Endothelial cell of umbilical vein (primary cell): Measurements from ENCODE around the gene ADGRD1. TPM values are rescaled to one million over a fixed set of nuclear protein-coding genes. Genes with fewer than 3 reads are reported as not detected.

Source experiments
- BruUV-seq: library from RNA; stranded (reverse); fragments of 400-500 nt; replicated peaks from 2 replicates; lab custom pipeline; 2021; lab: Mats Ljungman, UMichigan
- CTCF ChIA-PET: fragments of 300-600, 350-600 bp; sonication (Branson Sonifier 250); formaldehyde crosslinking; loops from one replicate; lab custom pipeline; 2021; ENCODE audit warnings: antibody characterized with exemption, inconsistent platforms; lab: Charles Lee
- POLR2A ChIA-PET: fragments of 300-600, 350-600 bp; sonication (Branson Sonifier 250); formaldehyde crosslinking; loops from one replicate; lab custom pipeline; 2021; ENCODE audit warnings: antibody characterized with exemption, inconsistent platforms; lab: Charles Lee
- DNase-seq: peaks from one replicate; pipeline ENCODE4 v3.0.0-alpha.2; 2011; ENCODE audit warnings: low read depth, low spot score
- FAIRE-seq: peaks from 2 replicates; lab custom pipeline; 2011; peaks lifted over from hg19 to GRCh38; lab: Jason Lieb, UNC
- H2AFZ ChIP-seq: 2 replicates; pipeline ENCODE4 v1.6.0; 2012; ENCODE audit warnings: low read depth, low read length, control low read depth, inconsistent platforms
- H3K27ac ChIP-seq: 2 replicates; pipeline ENCODE4 v1.5.1; 2011; ENCODE audit warnings: low read depth, mild to moderate bottlenecking, control low read depth, low read length, moderate library complexity; ENCODE audit not compliant: insufficient read depth
- H3K27me3 ChIP-seq, 2 experiments: 2 replicates each; pipeline versions ENCODE4 v1.6.0 to v1.6.1; 2011; ENCODE audit warnings: low read length in 2 of 2, mixed read lengths in 1 of 2; ENCODE audit not compliant: control insufficient read depth in 2 of 2, insufficient read depth in 2 of 2
- H3K36me3 ChIP-seq, 2 experiments: 2 replicates in 1 of 2; 3 replicates in 1 of 2; pipeline ENCODE4 v1.5.1; 2011; ENCODE audit warnings: low read length in 2 of 2, mild to moderate bottlenecking in 1 of 2, moderate library complexity in 1 of 2; ENCODE audit not compliant: control insufficient read depth in 2 of 2, insufficient read depth in 2 of 2; ENCODE audit errors: extremely low read depth in 1 of 2
- H3K4me1 ChIP-seq: 3 replicates; pipeline ENCODE4 v1.5.1; 2011; ENCODE audit warnings: mild to moderate bottlenecking, low read length; ENCODE audit not compliant: control insufficient read depth, insufficient read depth; ENCODE audit errors: extremely low read depth
- H3K4me2 ChIP-seq: 2 replicates; pipeline ENCODE4 v1.6.1; 2011; ENCODE audit warnings: low read length, control low read depth, mixed read lengths; ENCODE audit not compliant: insufficient read depth
- H3K4me3 ChIP-seq, 3 experiments: fragments of 200-600 bp in 1 of 3; sonication (generic), shearing (Covaris generic) in 1 of 3; replicated peaks in 1 of 3; 2 replicates each; pipeline ENCODE4 v1.5.1; 2011 to 2016; ENCODE audit warnings: control low read depth in 3 of 3, low read length in 3 of 3, mild to moderate bottlenecking in 2 of 3, inconsistent platforms in 1 of 3, low read depth in 1 of 3, moderate library complexity in 1 of 3; ENCODE audit not compliant: insufficient read depth in 1 of 3
- H3K79me2 ChIP-seq: 2 replicates; pipeline ENCODE4 v1.6.0; 2012; ENCODE audit warnings: low read length, inconsistent platforms; ENCODE audit not compliant: control insufficient read depth, insufficient read depth
- H3K9ac ChIP-seq: replicated peaks from 2 replicates; pipeline ENCODE3; 2011; ENCODE audit warnings: low read length, control low read depth; ENCODE audit not compliant: insufficient read depth; ENCODE audit errors: extremely low read depth
- H3K9me1 ChIP-seq: replicated peaks from 3 replicates; pipeline ENCODE4 v1.6.0; 2011; ENCODE audit warnings: mild to moderate bottlenecking, low read length; ENCODE audit not compliant: control insufficient read depth, insufficient read depth; ENCODE audit errors: extremely low read depth
- H3K9me3 ChIP-seq: replicated peaks from 2 replicates; pipeline ENCODE4 v1.5.1; 2012; ENCODE audit warnings: low read length, inconsistent platforms; ENCODE audit not compliant: control insufficient read depth, insufficient read depth
- H4K20me1 ChIP-seq: replicated peaks from 2 replicates; pipeline ENCODE3; 2011; ENCODE audit warnings: mild to moderate bottlenecking, low read length; ENCODE audit not compliant: control insufficient read depth, insufficient read depth; ENCODE audit errors: extremely low read depth
- CTCF ChIP-seq, 2 donors: IDR thresholded peaks; 1 replicate in 1 of 2; 2 replicates in 1 of 2; pipeline ENCODE4 v1.5.1; 2011; ENCODE audit warnings: low read length in 2 of 2, mild to moderate bottlenecking in 2 of 2, moderate library complexity in 2 of 2, control low read depth in 1 of 2, inconsistent platforms in 1 of 2, low read depth in 1 of 2; ENCODE audit not compliant: insufficient read depth in 1 of 2; ENCODE audit errors: extremely low read depth in 1 of 2
- EZH2 ChIP-seq: IDR thresholded peaks from 2 replicates; pipeline ENCODE4 v1.6.1; 2012; ENCODE audit warnings: borderline replicate concordance, low read depth, mild to moderate bottlenecking, moderate library complexity, low read length, inconsistent platforms; ENCODE audit not compliant: severe bottlenecking
- FOS ChIP-seq: IDR thresholded peaks from 2 replicates; pipeline ENCODE4 v1.6.1; 2011; ENCODE audit warnings: mild to moderate bottlenecking, low read length, moderate library complexity, borderline replicate concordance; ENCODE audit not compliant: insufficient read depth
- GATA2 ChIP-seq: IDR thresholded peaks from 2 replicates; pipeline ENCODE4 v1.7.0; 2011; ENCODE audit warnings: low read depth, mild to moderate bottlenecking, moderate library complexity, mixed read lengths, low read length; ENCODE audit not compliant: insufficient read length, insufficient read depth
- JUN ChIP-seq: IDR thresholded peaks from 2 replicates; pipeline ENCODE4 v1.6.1; 2011; ENCODE audit warnings: borderline replicate concordance, low read depth; ENCODE audit not compliant: insufficient read length, insufficient read depth
- MAX ChIP-seq: IDR thresholded peaks from 2 replicates; pipeline ENCODE4 v1.6.1; 2011; ENCODE audit not compliant: insufficient read depth, insufficient read length
- MYC ChIP-seq: IDR thresholded peaks from one replicate; pipeline ENCODE4 v1.6.1; 2011; ENCODE audit warnings: mild to moderate bottlenecking, low read depth, low read length
- POLR2A ChIP-seq: IDR thresholded peaks from 2 replicates; pipeline ENCODE4 v1.6.1; 2012; ENCODE audit warnings: low read depth, mild to moderate bottlenecking, control low read depth, low read length
- POLR2AphosphoS5 ChIP-seq: IDR thresholded peaks from 2 replicates; pipeline ENCODE4 v1.6.1; 2012; ENCODE audit warnings: low read depth, mild to moderate bottlenecking, control low read depth, low read length, moderate library complexity; ENCODE audit not compliant: insufficient read depth
- dilution Hi-C: fragments of 300-500 bp; cut with MboI; formaldehyde crosslinking; loops from one replicate; pipeline ENCODE4 v1.15.0; 2019; ENCODE audit warnings: low sequenced_read_pairs; ENCODE audit not compliant: extremely low pct_ligation_motif_present
- intact Hi-C: fragments of 100-400 bp; cut with micrococcal nuclease; formaldehyde crosslinking; loops from one replicate; pipeline ENCODE4 v1.10.0; 2022
- polyA plus RNA-seq, 4 experiments: library from polyadenylated mRNA; depleted of rRNA in 3 of 4; stranded (reverse) in 3 of 4; unstranded in 1 of 4; fragments of >200 nt; gene quantifications; 2 replicates each; pipeline versions ENCODE4 v1.2.1 to v1.2.3, GENCODE V29; 2011 to 2012; ENCODE audit warnings: missing spikeins in 1 of 4
- total RNA-seq: library from RNA; stranded (reverse); gene quantifications from 2 replicates; pipeline ENCODE4 v1.2.3, GENCODE V29; 2021

ADGRD1 gene
- total and polyA plus RNA-seq, 2 donors (not counting 3 experiments of a cell fraction or from before 2014, with no cell fraction given), result 0.07 TPM; not detected in 1

DNA sequence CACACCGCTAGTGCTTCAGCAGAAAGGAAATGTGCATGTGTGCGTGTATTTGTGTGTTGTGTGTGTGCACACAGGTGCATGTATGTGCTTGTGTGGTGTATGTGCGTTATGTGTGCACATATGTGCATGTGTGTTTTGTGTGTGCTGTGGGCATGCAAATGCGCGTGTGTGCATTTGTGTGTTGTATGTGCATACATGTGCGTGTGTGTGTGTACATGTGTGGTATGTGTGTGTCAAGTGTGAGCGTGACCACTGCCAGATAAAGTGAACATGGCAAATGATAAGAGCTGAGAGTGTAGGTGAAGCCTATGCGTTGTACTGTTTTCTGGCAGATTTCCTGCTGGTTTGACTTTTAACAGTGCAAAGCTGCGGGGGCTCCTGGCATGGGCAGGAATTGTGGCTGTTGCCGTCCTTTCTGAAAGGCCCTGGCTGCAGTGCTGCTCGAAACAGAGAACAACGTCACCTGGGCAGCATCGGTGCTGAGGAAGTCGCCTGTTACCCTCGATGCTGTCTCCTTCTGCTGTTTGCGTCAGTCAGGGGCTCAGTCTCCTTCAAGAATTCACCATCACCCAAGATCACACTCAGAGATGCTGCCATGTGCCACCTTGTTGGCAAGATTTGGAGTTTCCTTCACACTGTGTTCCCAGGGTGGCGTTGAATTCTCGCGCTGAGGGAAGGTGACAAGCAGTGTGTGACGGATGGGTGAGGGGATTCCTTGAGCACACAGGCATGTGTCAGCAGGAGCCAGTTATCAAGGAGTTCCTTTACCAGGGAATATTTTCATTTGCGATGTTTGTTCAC, 56.1 kb downstream of the ADGRD1 start:
- dilution Hi-C loops, result no loop called here
- Histone ChIP-seq H4K20me1 (no peaks in the 10 kb centered on the region), H3K9me3 (no peaks in the 10 kb centered on the region), H3K4me1 (no peaks in the 10 kb centered on the region), H3K9ac (no peak overlapping the region), H3K79me2 (no peaks in the 10 kb centered on the region), H3K4me3 (no peak overlapping the region), H3K27me3 (no peaks in the 10 kb centered on the region), H3K27ac (no peak overlapping the region), H2AFZ (no peak overlapping the region), H3K36me3 (no peaks in the 10 kb centered on the region), H3K9me1 (no peaks in the 10 kb centered on the region), H3K4me2 (no peak overlapping the region)
- ChIA-PET POLR2A (no interaction called here), CTCF (no interaction called here)
- TF ChIP-seq FOS (no peak), POLR2A (no peak), GATA2 (no peak), MAX (no peak)
- intact Hi-C loops, result no loop called here
- BruUV-seq, result no TSS peak
- FAIRE-seq (no peak), DNase-seq (no peak)

- H4K20me1 ChIP-seq, result no peaks in the 10 kb centered on the region
- H3K4me3 ChIP-seq, result no peak overlapping the region
- no peak overlapping the region for H3K9ac ChIP-seq
- no peak overlapping the region for H2AFZ ChIP-seq
- no peaks in the 10 kb centered on the region for H3K9me3 ChIP-seq
- no peaks in the 10 kb centered on the region for H3K9me1 ChIP-seq
- dilution Hi-C loops (no loop called here), intact Hi-C loops (no loop called here)
- ChIA-PET CTCF (no interaction called here), POLR2A (no interaction called here)
- H3K27ac ChIP-seq, result no peak overlapping the region
- no peak for FAIRE-seq
- TF ChIP-seq CTCF (IDR thresholded peaks at IDR 0.05; ENCODE audit: extremely low read depth in 1 of 2, insufficient read depth in 1 of 2, low read depth in 1 of 2, low read length in 2 of 2), result no peak
- no peak for TF ChIP-seq FOS
- TF ChIP-seq EZH2, result no peak
- TF ChIP-seq MAX, result no peak
- TF ChIP-seq POLR2A, result no peak
- no peak for TF ChIP-seq MYC
- no peak for TF ChIP-seq JUN
- no peak for TF ChIP-seq POLR2AphosphoS5
- TF ChIP-seq GATA2, result no peak
- DNase-seq, result no peak
- H3K4me1 ChIP-seq, result no peaks in the 10 kb centered on the region
- H3K4me2 ChIP-seq, result no peak overlapping the region
- H3K79me2 ChIP-seq, result no peaks in the 10 kb centered on the region
- no TSS peak for BruUV-seq
- no peaks in the 10 kb centered on the region for H3K36me3 ChIP-seq
- no peaks in the 10 kb centered on the region for H3K27me3 ChIP-seq
Measured at GRCh38 chr12:131010396-131011131, 56.9 kb downstream of the ADGRD1 start.
